K562 (cell line): Measurements from ENCODE around the gene FBXO44. TPM values are rescaled to one million over a fixed set of nuclear protein-coding genes. Genes with fewer than 3 reads are reported as not detected.

Source experiments
- ATAC-seq: fragments of 200-7000 bp; cut with Tn5 transposase; 3 replicates; pipeline ENCODE4 v1.9.1; 2020; ENCODE audit warnings: moderate library complexity
- BruUV-seq: library from RNA; stranded (reverse); fragments of 400-500 nt; replicated peaks from 2 replicates; lab custom pipeline; 2021; lab: Mats Ljungman, UMichigan
- CTCF ChIA-PET: fragments of 300-600 bp; formaldehyde crosslinking; extraction: SDS; loops from one replicate; lab custom pipeline; 2021; ENCODE audit warnings: low intra/inter-chr PET ratio; lab: Yijun Ruan, JAX
- POLR2A ChIA-PET: fragments of 300-600, 350-650 bp; sonication (Branson Sonifier 250); formaldehyde crosslinking; extraction: SDS; loops from one replicate; lab custom pipeline; 2021; ENCODE audit warnings: antibody characterized with exemption, inconsistent platforms; lab: Yijun Ruan, JAX
- DNase-seq, 4 experiments: peaks; one replicate each; pipeline versions ENCODE4 v3.0.0 to v3.0.0-alpha.2; 2011 to 2018; ENCODE audit warnings: low spot score in 3 of 4, mixed read lengths in 3 of 4; ENCODE audit errors: extremely low read depth in 1 of 4
- FAIRE-seq: peaks from 2 replicates; lab custom pipeline; 2011; peaks lifted over from hg19 to GRCh38; lab: Jason Lieb, UNC
- H2AFZ ChIP-seq: 2 replicates; pipeline ENCODE4 v1.6.0; 2011; ENCODE audit warnings: low read depth, low read length, control low read depth, inconsistent platforms
- H3K27ac ChIP-seq: fragments of 200-600 bp; 3 replicates; pipeline ENCODE4 v1.8.0; 2011; ENCODE audit warnings: low read depth, mild to moderate bottlenecking, control low read depth, inconsistent platforms, low read length, moderate library complexity, mixed read lengths; ENCODE audit errors: extremely low read depth
- H3K27me3 ChIP-seq, 2 experiments: fragments of 300-600 bp in 1 of 2; 2 replicates in 1 of 2; 3 replicates in 1 of 2; pipeline versions ENCODE4 v1.6.0 to v1.8.0; 2011; ENCODE audit warnings: inconsistent platforms in 2 of 2, low read length in 2 of 2, mild to moderate bottlenecking in 1 of 2, mixed read lengths in 1 of 2, moderate library complexity in 1 of 2; ENCODE audit not compliant: control insufficient read depth in 2 of 2, insufficient read depth in 2 of 2
- H3K36me3 ChIP-seq: fragments of 300-600 bp; 3 replicates; pipeline ENCODE4 v1.8.0; 2011; ENCODE audit warnings: mild to moderate bottlenecking, low read length, inconsistent platforms; ENCODE audit not compliant: control insufficient read depth, insufficient read depth
- H3K4me1 ChIP-seq, 2 experiments: fragments of 200-600 bp in 1 of 2; replicated peaks in 1 of 2; 2 replicates in 1 of 2; 3 replicates in 1 of 2; pipeline versions ENCODE4 v1.5.1 to v1.8.0; 2011; ENCODE audit warnings: inconsistent platforms in 2 of 2, low read length in 2 of 2, mild to moderate bottlenecking in 1 of 2, mixed read lengths in 1 of 2, moderate library complexity in 1 of 2; ENCODE audit not compliant: control insufficient read depth in 2 of 2, insufficient read depth in 2 of 2
- H3K4me2 ChIP-seq: 2 replicates; pipeline ENCODE4 v1.6.1; 2011; ENCODE audit warnings: low read length, control low read depth, inconsistent platforms, mixed read lengths; ENCODE audit not compliant: insufficient read depth
- H3K4me3 ChIP-seq: fragments of 200-600 bp; sonication (generic), shearing (Covaris generic); 2 replicates; pipeline ENCODE4 v1.5.1; 2016; ENCODE audit warnings: control low read depth, inconsistent platforms
- H3K79me2 ChIP-seq: fragments of 200-600 bp; 3 replicates; pipeline ENCODE4 v1.8.0; 2011; ENCODE audit warnings: low read length, inconsistent platforms; ENCODE audit not compliant: control insufficient read depth, insufficient read depth
- H3K9ac ChIP-seq, 2 experiments: 2 replicates each; pipeline versions ENCODE4 v1.6.0 to v1.6.1; 2011; ENCODE audit warnings: low read depth in 2 of 2, low read length in 2 of 2, control low read depth in 1 of 2, inconsistent platforms in 1 of 2, mild to moderate bottlenecking in 1 of 2, mixed read lengths in 1 of 2; ENCODE audit not compliant: insufficient read depth in 1 of 2
- H3K9me1 ChIP-seq: one replicate; pipeline ENCODE4 v1.6.0; 2011; ENCODE audit warnings: inconsistent platforms, mild to moderate bottlenecking, low read length, moderate library complexity; ENCODE audit not compliant: control insufficient read depth, insufficient read depth
- H3K9me3 ChIP-seq: replicated peaks from 2 replicates; pipeline ENCODE4 v1.5.1; 2011; ENCODE audit warnings: low read depth, low read length, inconsistent platforms; ENCODE audit not compliant: control insufficient read depth, insufficient read depth
- H4K20me1 ChIP-seq: replicated peaks from 2 replicates; pipeline ENCODE4 v1.6.1; 2011; ENCODE audit warnings: low read length, inconsistent platforms, mixed read lengths; ENCODE audit not compliant: control insufficient read depth, insufficient read depth
- BRF1 ChIP-seq: IDR thresholded peaks from 3 replicates; pipeline ENCODE4 v1.6.1; 2011; ENCODE audit warnings: borderline replicate concordance, mild to moderate bottlenecking; ENCODE audit not compliant: insufficient read length; ENCODE audit errors: extremely low read depth
- FUS ChIP-seq: fragments of 200-400 bp; formaldehyde crosslinking; optimal IDR thresholded peaks from 2 replicates; pipeline ENCODE3; 2017; ENCODE audit warnings: low read depth, low read length
- MYC ChIP-seq, 2 experiments: fragments of 250-450 bp in 1 of 2; sonication (Bioruptor Pico) in 1 of 2; IDR thresholded peaks; 2 replicates each; pipeline versions ENCODE4 v1.5.1 to v1.6.1; 2012 to 2021; ENCODE audit warnings: low read depth in 2 of 2, borderline replicate concordance in 1 of 2, improper control_type of control experiment in 1 of 2, low read length in 1 of 2, mild to moderate bottlenecking in 1 of 2, moderate library complexity in 1 of 2
- RBM25 ChIP-seq: fragments of 200-400 bp; formaldehyde crosslinking; IDR thresholded peaks from 2 replicates; pipeline ENCODE4 v1.6.1; 2018; ENCODE audit warnings: low read length, low read depth, moderate library complexity; ENCODE audit not compliant: severe bottlenecking
- TCF3 ChIP-seq: sonication (generic); formaldehyde crosslinking; IDR thresholded peaks from 2 replicates; pipeline ENCODE4 v1.4.0; 2020; ENCODE audit warnings: mild to moderate bottlenecking, missing genetic modification reagents
- ZNF121 ChIP-seq: sonication (generic); formaldehyde crosslinking; conservative IDR thresholded peaks from 2 replicates; pipeline ENCODE4 v1.8.0; 2022; ENCODE audit warnings: missing genetic modification reagents
- ZNF263 ChIP-seq: sonication (generic); formaldehyde crosslinking; IDR thresholded peaks from 2 replicates; pipeline ENCODE4 v1.8.0; 2022; ENCODE audit warnings: mild to moderate bottlenecking, missing genetic modification reagents, borderline replicate concordance
- whole genome bisulfite sequencing: fragments of 100-300 bp; shearing (Covaris generic); methylation state at CpG from one replicate; pipeline ENCODE4 v1.1.6; 2016; ENCODE audit warnings: low coverage, mixed read lengths; ENCODE audit not compliant: insufficient coverage; ENCODE audit errors: missing lambda C conversion rate; 5-methylcytosine and 5-hydroxymethylcytosine counted together
- in situ Hi-C: fragments of 300-500 bp; cut with MboI; formaldehyde crosslinking; loops from 4 replicates; pipeline ENCODE4 v1.15.0; 2018; ENCODE audit warnings: inconsistent platforms, mixed read lengths
- intact Hi-C: fragments of 100-400 bp; cut with micrococcal nuclease; formaldehyde crosslinking; loops from 2 replicates; pipeline ENCODE4 v1.14.2; 2022
- polyA plus RNA-seq, 8 experiments: library from polyadenylated mRNA; depleted of rRNA in 4 of 8; stranded (reverse) in 5 of 8; unstranded in 3 of 8; fragments of >200 nt; fragmentation: Nextera tagmentation in 2 of 8; fragmentation: Illumina TruSeq in 1 of 8; extraction: Ambion mirVana in 2 of 8; extraction: Trizol in 1 of 8; gene quantifications; 2 replicates each; pipeline versions ENCODE4 v1.2.1 to v1.2.3, GENCODE V29; 2011 to 2014; ENCODE audit warnings: inconsistent platforms in 1 of 8, missing spikeins in 1 of 8
- total RNA-seq, 7 experiments: library from RNA; depleted of rRNA in 6 of 7; stranded (reverse); fragments of >200 nt in 6 of 7; fragmentation: Illumina TruSeq in 2 of 7; extraction: Trizol in 2 of 7; gene quantifications; 2 replicates each; pipeline versions ENCODE4 v1.2.1 to v1.2.3, GENCODE V29; 2011 to 2021; ENCODE audit warnings: low replicate concordance in 1 of 7
- TF ChIP-seq, protein P1 (sequence below): fragments of 450-650 bp; IDR thresholded peaks from 2 replicates; pipeline ENCODE4 v1.6.1; 2017; ENCODE audit warnings: antibody characterized with exemption, mild to moderate bottlenecking

Gene FBXO44
- total and polyA plus RNA-seq, 9 of the 15 experiments (the other 6 are each of a cell fraction or from before 2014, with no cell fraction given), result 0.69 to 20.9 (median 6.7) TPM

DNA sequence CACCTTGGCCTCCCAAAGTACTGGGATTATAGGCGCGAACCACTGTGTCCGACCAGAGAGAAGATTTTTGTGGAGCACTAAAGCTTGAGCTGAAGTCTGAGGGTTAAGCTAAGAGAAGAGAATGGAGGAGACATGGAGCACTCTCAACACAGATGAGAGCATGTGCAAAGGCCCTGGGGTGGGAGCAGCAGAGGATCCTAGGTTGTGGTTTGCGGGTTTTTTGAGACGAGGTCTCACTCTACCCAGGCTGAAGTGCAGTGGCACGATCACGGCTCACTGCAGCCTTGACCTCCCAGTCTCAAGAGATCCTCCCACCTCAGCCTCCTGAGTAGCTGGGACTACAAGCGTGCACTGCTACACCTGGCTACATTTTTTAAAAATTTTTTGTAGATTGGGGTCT lies 31.0 kb upstream of the FBXO44 start:
- Histone ChIP-seq H3K9ac (no peak overlapping the region), H3K27ac (no peak overlapping the region), H2AFZ (no peak overlapping the region), H3K79me2 (no peaks in the 10 kb centered on the region), H3K36me3 (no peaks in the 10 kb centered on the region), H3K4me1 (no peaks in the 10 kb centered on the region), H3K9me1 (no peaks in the 10 kb centered on the region), H4K20me1 (peaks cover 10% of the 10 kb centered on the region), H3K9me3 (no peaks in the 10 kb centered on the region), H3K4me2 (no peak overlapping the region)
- ATAC-seq, result no peak
- in situ Hi-C loops (no loop called here), intact Hi-C loops (no loop called here)
- ChIA-PET CTCF (no interaction called here), POLR2A (no interaction called here)
- 0% methylated on average over 8 of the region's 8 CpGs for WGBS
- BruUV-seq, result no TSS peak
- TF ChIP-seq RBM25, result peak; percentile 63
- TF ChIP-seq, protein P1, sequence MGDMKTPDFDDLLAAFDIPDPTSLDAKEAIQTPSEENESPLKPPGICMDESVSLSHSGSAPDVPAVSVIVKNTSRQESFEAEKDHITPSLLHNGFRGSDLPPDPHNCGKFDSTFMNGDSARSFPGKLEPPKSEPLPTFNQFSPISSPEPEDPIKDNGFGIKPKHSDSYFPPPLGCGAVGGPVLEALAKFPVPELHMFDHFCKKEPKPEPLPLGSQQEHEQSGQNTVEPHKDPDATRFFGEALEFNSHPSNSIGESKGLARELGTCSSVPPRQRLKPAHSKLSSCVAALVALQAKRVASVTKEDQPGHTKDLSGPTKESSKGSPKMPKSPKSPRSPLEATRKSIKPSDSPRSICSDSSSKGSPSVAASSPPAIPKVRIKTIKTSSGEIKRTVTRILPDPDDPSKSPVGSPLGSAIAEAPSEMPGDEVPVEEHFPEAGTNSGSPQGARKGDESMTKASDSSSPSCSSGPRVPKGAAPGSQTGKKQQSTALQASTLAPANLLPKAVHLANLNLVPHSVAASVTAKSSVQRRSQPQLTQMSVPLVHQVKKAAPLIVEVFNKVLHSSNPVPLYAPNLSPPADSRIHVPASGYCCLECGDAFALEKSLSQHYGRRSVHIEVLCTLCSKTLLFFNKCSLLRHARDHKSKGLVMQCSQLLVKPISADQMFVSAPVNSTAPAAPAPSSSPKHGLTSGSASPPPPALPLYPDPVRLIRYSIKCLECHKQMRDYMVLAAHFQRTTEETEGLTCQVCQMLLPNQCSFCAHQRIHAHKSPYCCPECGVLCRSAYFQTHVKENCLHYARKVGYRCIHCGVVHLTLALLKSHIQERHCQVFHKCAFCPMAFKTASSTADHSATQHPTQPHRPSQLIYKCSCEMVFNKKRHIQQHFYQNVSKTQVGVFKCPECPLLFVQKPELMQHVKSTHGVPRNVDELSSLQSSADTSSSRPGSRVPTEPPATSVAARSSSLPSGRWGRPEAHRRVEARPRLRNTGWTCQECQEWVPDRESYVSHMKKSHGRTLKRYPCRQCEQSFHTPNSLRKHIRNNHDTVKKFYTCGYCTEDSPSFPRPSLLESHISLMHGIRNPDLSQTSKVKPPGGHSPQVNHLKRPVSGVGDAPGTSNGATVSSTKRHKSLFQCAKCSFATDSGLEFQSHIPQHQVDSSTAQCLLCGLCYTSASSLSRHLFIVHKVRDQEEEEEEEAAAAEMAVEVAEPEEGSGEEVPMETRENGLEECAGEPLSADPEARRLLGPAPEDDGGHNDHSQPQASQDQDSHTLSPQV, result no peak
- TF ChIP-seq TCF3 (CRISPR knock-in tag), result no peak
- no peak for TF ChIP-seq FUS
- no peak for TF ChIP-seq BRF1
- TF ChIP-seq ZNF121 (CRISPR knock-in tag), result 0 out of 2 replicates have a peak, but pooled peaks have one; percentile 9
- TF ChIP-seq MYC (IDR thresholded peaks at IDR 0.05; ENCODE audit: low read depth, low read length), result no peak
- TF ChIP-seq MYC (CRISPR knock-in tag; IDR thresholded peaks at IDR 0.05; ENCODE audit: borderline replicate concordance, low read depth), result no peak
- TF ChIP-seq ZNF263 (CRISPR knock-in tag), result peak; percentile 59
- TF ChIP-seq, all 486 proteins: peak for 3
- DNase-seq (no peak), FAIRE-seq (no peak)
- peaks cover 45 to 81% of the 10 kb centered on the region in 2 experiments for H3K27me3 ChIP-seq
- H3K4me3 ChIP-seq, result no peak overlapping the region
